SK-N-SH (cell line): ENCODE results near the gene ASXL2. TPM values are rescaled to one million over a fixed set of nuclear protein-coding genes. Genes with fewer than 3 reads are reported as not detected.

Source experiments
- CTCF ChIA-PET: fragments of 300-600, 350-600 bp; formaldehyde crosslinking; extraction: SDS; loops from one replicate; lab custom pipeline; 2021; lab: Yijun Ruan, JAX
- POLR2A ChIA-PET: fragments of 350-600 bp; sonication (Branson Sonifier 250); formaldehyde crosslinking; extraction: SDS; loops from one replicate; lab custom pipeline; 2020; ENCODE audit warnings: antibody characterized with exemption, inconsistent platforms; lab: Yijun Ruan, JAX
- DNase-seq: peaks from one replicate; pipeline ENCODE4 v3.0.0; 2012
- H2AFZ ChIP-seq: fragments of 200-600 bp; sonication (generic); 2 replicates; pipeline ENCODE4 v1.8.1; 2016; ENCODE audit warnings: antibody characterized with exemption, mild to moderate bottlenecking, low read depth
- H3F3A ChIP-seq: fragments of 200-600 bp; sonication (generic); replicated peaks from 2 replicates; pipeline ENCODE3; 2016; ENCODE audit warnings: antibody characterized with exemption, mild to moderate bottlenecking; ENCODE audit not compliant: insufficient read depth
- H3K27ac ChIP-seq, 2 experiments: fragments of 200-500 bp in 1 of 2; fragments of 200-600 bp in 1 of 2; sonication (Bioruptor generic) in 1 of 2; sonication (generic), shearing (Covaris generic) in 1 of 2; 2 replicates each; pipeline versions ENCODE4 v1.5.1 to v1.6.1; 2014 to 2016; ENCODE audit warnings: low read depth in 2 of 2, inconsistent platforms in 1 of 2, low read length in 1 of 2, mild to moderate bottlenecking in 1 of 2, mixed read lengths in 1 of 2
- H3K27me3 ChIP-seq: fragments of 200-600 bp; sonication (generic), shearing (Covaris generic); 2 replicates; pipeline ENCODE4 v1.6.1; 2016; ENCODE audit warnings: mixed run types; ENCODE audit not compliant: insufficient read depth
- H3K36me3 ChIP-seq, 2 experiments: fragments of 200-500 bp in 1 of 2; fragments of 200-600 bp in 1 of 2; sonication (Bioruptor generic) in 1 of 2; sonication (generic) in 1 of 2; replicated peaks in 1 of 2; 2 replicates each; pipeline versions ENCODE3 to v1.5.1; 2014 to 2016; ENCODE audit warnings: low read length in 1 of 2, mild to moderate bottlenecking in 1 of 2; ENCODE audit not compliant: insufficient read depth in 2 of 2, control insufficient read depth in 1 of 2
- H3K4me1 ChIP-seq, 2 experiments: fragments of 200-500 bp in 1 of 2; fragments of 200-600 bp in 1 of 2; sonication (Bioruptor generic) in 1 of 2; sonication (generic), shearing (Covaris generic) in 1 of 2; 2 replicates each; pipeline versions ENCODE4 v1.5.1 to v1.6.1; 2014 to 2016; ENCODE audit warnings: low read depth in 1 of 2, low read length in 1 of 2, mixed run types in 1 of 2; ENCODE audit not compliant: insufficient read depth in 2 of 2, control insufficient read depth in 1 of 2
- H3K4me2 ChIP-seq: fragments of 200-600 bp; sonication (generic), shearing (Covaris generic); 2 replicates; pipeline ENCODE4 v1.6.1; 2017; ENCODE audit warnings: mixed run types
- H3K4me3 ChIP-seq, 2 experiments: fragments of 200-500 bp in 1 of 2; fragments of 200-600 bp in 1 of 2; sonication (Bioruptor generic) in 1 of 2; sonication (generic), shearing (Covaris generic) in 1 of 2; 2 replicates each; pipeline versions ENCODE4 v1.5.1 to v1.8.1; 2014 to 2016; ENCODE audit warnings: low read depth in 2 of 2, inconsistent platforms in 1 of 2, low read length in 1 of 2, mild to moderate bottlenecking in 1 of 2, mixed read lengths in 1 of 2, moderate library complexity in 1 of 2
- H3K79me2 ChIP-seq: fragments of 200-600 bp; sonication (generic); 2 replicates; pipeline ENCODE4 v1.8.1; 2017; ENCODE audit warnings: mild to moderate bottlenecking; ENCODE audit not compliant: insufficient read depth
- H3K9ac ChIP-seq: fragments of 200-600 bp; sonication (generic); 2 replicates; pipeline ENCODE4 v1.6.1; 2017; ENCODE audit warnings: mixed run types
- H3K9me2 ChIP-seq: fragments of 200-600 bp; sonication (generic); 2 replicates; pipeline ENCODE4 v1.6.1; 2017; ENCODE audit warnings: mixed run types
- H3K9me3 ChIP-seq: fragments of 200-600 bp; sonication (generic); 2 replicates; pipeline ENCODE4 v1.6.1; 2017; ENCODE audit warnings: mixed run types, mild to moderate bottlenecking, moderate library complexity
- H4K20me1 ChIP-seq: fragments of 200-600 bp; sonication (generic); 2 replicates; pipeline ENCODE4 v1.6.1; 2017; ENCODE audit warnings: mild to moderate bottlenecking, mixed run types; ENCODE audit not compliant: insufficient read depth
- EZH2phosphoT487 ChIP-seq: fragments of 200-600 bp; sonication (generic); IDR thresholded peaks from 2 replicates; pipeline ENCODE4 v1.6.1; 2017; ENCODE audit warnings: low read depth, mixed run types, mild to moderate bottlenecking, antibody characterized with exemption, moderate library complexity, borderline replicate concordance
- FOSL2 ChIP-seq: IDR thresholded peaks from 2 replicates; pipeline ENCODE4 v1.4.0; 2012; ENCODE audit warnings: low read depth, mild to moderate bottlenecking, moderate library complexity, borderline replicate concordance
- FOXJ3 ChIP-seq: sonication (generic); formaldehyde crosslinking; IDR thresholded peaks from 2 replicates; pipeline ENCODE4 v1.5.1; 2020; ENCODE audit warnings: mild to moderate bottlenecking, missing genetic modification reagents
- GABPA ChIP-seq: IDR thresholded peaks from 2 replicates; pipeline ENCODE4 v1.4.0; 2012; ENCODE audit warnings: low read depth, mild to moderate bottlenecking
- JUND ChIP-seq: IDR thresholded peaks from 2 replicates; pipeline ENCODE4 v1.4.0; 2012
- MXI1 ChIP-seq: IDR thresholded peaks from 2 replicates; pipeline ENCODE4 v1.6.1; 2012; ENCODE audit warnings: mild to moderate bottlenecking, low read depth, low read length, improper control_type of control experiment
- RCOR1 ChIP-seq: fragments of 150-350 bp; IDR thresholded peaks from 2 replicates; pipeline ENCODE4 v1.6.1; 2017; ENCODE audit warnings: antibody characterized with exemption, low read length
- RFX5 ChIP-seq: IDR thresholded peaks from 2 replicates; pipeline ENCODE4 v1.6.1; 2012; ENCODE audit warnings: mild to moderate bottlenecking, improper control_type of control experiment, low read length
- SIN3A ChIP-seq: IDR thresholded peaks from 2 replicates; pipeline ENCODE4 v1.6.1; 2012; ENCODE audit warnings: low read depth, mild to moderate bottlenecking, low read length, moderate library complexity, borderline replicate concordance
- SMC3 ChIP-seq: IDR thresholded peaks from 2 replicates; pipeline ENCODE4 v1.6.1; 2012; ENCODE audit warnings: low read depth, low read length, improper control_type of control experiment
- TCF12 ChIP-seq: IDR thresholded peaks from 2 replicates; pipeline ENCODE4 v1.4.0; 2012
- TEAD4 ChIP-seq: IDR thresholded peaks from 2 replicates; pipeline ENCODE4 v1.4.0; 2012; ENCODE audit warnings: mild to moderate bottlenecking, borderline replicate concordance; ENCODE audit not compliant: insufficient read depth
- YY1 ChIP-seq: IDR thresholded peaks from 2 replicates; pipeline ENCODE4 v1.4.0; 2012; ENCODE audit warnings: low read depth, mild to moderate bottlenecking
- WGBS: methylation state at CpG from one replicate; pipeline ENCODE4 v1.1.6; 2017; ENCODE audit warnings: low lambda C conversion rate; 5-methylcytosine and 5-hydroxymethylcytosine counted together
- polyA plus RNA-seq, 3 experiments: library from polyadenylated mRNA; depleted of rRNA; stranded (reverse); fragments of >200 nt; gene quantifications; 2 replicates each; pipeline ENCODE4 v1.2.3, GENCODE V29; 2012
- TF ChIP-seq, protein P1 (sequence below): fragments of 200-600 bp; sonication (generic); IDR thresholded peaks from 2 replicates; pipeline ENCODE4 v1.6.1; 2017; ENCODE audit warnings: antibody characterized with exemption, mild to moderate bottlenecking, moderate library complexity
- TF ChIP-seq, protein P2 (sequence below): IDR thresholded peaks from 2 replicates; pipeline ENCODE4 v1.4.0; 2012; ENCODE audit warnings: low read depth, borderline replicate concordance
- TF ChIP-seq, protein P3 (sequence below): fragments of 150-350 bp; IDR thresholded peaks from 2 replicates; pipeline ENCODE4 v1.6.1; 2017; ENCODE audit warnings: antibody characterized with exemption, low read length, low read depth, borderline replicate concordance
- TF ChIP-seq, protein P4 (sequence below): fragments of 150-350 bp; IDR thresholded peaks from 2 replicates; pipeline ENCODE4 v1.6.1; 2016; ENCODE audit warnings: mild to moderate bottlenecking, low read depth, low read length

Gene ASXL2
- polyA plus RNA-seq, 1 of the 3 experiments (the other 2 are of a cell fraction): 4.8 TPM

DNA sequence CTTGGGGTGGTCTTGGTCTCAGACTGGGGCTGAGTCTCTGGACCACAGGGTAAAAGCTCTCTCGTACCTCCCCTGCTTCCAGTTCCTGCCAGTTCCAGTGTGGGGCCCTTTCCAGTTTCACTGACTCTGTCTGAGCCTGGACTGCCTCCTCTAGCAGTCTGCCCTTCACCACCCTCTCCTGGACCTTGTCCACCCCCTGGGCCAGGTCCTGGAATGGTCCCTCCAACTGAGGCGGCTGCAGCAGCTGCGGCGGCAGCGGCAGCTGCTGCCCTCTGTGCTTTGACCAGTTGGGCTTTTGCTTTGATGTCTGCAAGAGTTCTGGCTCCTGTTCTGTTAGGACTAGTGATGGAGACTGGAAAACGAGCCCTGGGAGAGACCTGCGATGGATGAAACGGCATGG, 134.2 kb downstream of the ASXL2 start:
- Histone ChIP-seq H3K9ac (no peak overlapping the region), H3K4me3 (no peak overlapping the region), H3K27ac (no peak overlapping the region; a peak in 1 of 4 replicates), H3K9me3 (no peaks in the 10 kb centered on the region), H4K20me1 (no peaks in the 10 kb centered on the region)
- TF ChIP-seq, protein P1, sequence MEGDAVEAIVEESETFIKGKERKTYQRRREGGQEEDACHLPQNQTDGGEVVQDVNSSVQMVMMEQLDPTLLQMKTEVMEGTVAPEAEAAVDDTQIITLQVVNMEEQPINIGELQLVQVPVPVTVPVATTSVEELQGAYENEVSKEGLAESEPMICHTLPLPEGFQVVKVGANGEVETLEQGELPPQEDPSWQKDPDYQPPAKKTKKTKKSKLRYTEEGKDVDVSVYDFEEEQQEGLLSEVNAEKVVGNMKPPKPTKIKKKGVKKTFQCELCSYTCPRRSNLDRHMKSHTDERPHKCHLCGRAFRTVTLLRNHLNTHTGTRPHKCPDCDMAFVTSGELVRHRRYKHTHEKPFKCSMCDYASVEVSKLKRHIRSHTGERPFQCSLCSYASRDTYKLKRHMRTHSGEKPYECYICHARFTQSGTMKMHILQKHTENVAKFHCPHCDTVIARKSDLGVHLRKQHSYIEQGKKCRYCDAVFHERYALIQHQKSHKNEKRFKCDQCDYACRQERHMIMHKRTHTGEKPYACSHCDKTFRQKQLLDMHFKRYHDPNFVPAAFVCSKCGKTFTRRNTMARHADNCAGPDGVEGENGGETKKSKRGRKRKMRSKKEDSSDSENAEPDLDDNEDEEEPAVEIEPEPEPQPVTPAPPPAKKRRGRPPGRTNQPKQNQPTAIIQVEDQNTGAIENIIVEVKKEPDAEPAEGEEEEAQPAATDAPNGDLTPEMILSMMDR: no peak
- TF ChIP-seq MXI1 (no peak), TEAD4 (no peak), TCF12 (no peak), SIN3A (no peak)
- TF ChIP-seq, all 33 proteins: peak for 0
- no peaks in the 10 kb centered on the region for H3F3A ChIP-seq
- no peaks in the 10 kb centered on the region for H3K79me2 ChIP-seq
- H3K4me2 ChIP-seq: no peak overlapping the region
- POLR2A ChIA-PET: no interaction called here
- H3K27me3 ChIP-seq: no peaks in the 10 kb centered on the region
- DNase-seq: no peak
- over 99% methylated on average over 8 of the region's 8 CpGs for WGBS
- H3K4me1 ChIP-seq: no peaks in the 10 kb centered on the region; a peak in 1 of 4 replicates
- peaks cover 56 to 72% of the 10 kb centered on the region in 2 experiments for H3K36me3 ChIP-seq
- CTCF ChIA-PET: interaction anchor here (1.0 kb wide), 1 partner anchor 44 kb away, joined by 3 read pairs; no protein-coding TSS in a partner anchor
- no peaks in the 10 kb centered on the region for H3K9me2 ChIP-seq
- H2AFZ ChIP-seq: no peak overlapping the region

DNA sequence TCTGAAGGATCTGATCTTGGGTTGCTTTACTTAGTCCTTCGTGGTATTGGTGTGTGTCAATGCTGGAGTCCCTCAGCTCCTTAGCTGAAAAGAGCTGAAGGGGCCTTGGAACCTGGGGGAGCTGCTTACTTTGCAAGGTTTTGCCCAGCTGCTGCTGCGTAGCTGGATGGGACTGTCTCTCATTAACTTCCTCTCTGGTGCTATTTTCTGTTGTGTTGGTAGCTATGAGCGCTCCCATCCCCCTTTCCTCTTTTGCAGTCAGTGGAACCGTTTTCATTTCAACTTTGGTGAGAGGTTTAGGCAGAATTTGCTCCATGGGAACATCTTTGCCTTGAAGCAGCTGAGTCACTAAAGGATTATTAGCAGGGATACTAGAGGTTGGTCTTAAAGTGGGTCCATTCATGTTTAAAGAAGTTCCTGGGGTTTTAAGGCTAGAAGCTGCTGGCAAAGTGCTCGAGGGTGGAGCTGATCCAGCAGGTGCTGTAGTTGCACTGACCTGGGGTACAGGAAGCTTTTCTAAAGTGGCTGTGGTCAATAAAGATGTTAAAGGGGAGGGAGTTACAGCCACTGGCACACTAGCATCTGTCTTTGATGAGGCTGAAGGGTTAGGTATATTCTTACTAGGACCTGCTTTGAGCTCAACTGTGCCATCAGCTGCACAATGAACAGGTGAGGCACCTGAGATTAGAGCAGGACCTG, 135.0 kb downstream of the ASXL2 start:
- WGBS: 93% methylated on average over 5 of the region's 5 CpGs
- no peaks in the 10 kb centered on the region for H3F3A ChIP-seq
- H3K36me3 ChIP-seq: peaks cover 49 to 73% of the 10 kb centered on the region in 2 experiments
- no peaks in the 10 kb centered on the region for H3K9me2 ChIP-seq
- H3K27ac ChIP-seq: no peak overlapping the region; a peak in 1 of 4 replicates
- no peaks in the 10 kb centered on the region for H3K27me3 ChIP-seq
- H4K20me1 ChIP-seq: no peaks in the 10 kb centered on the region
- no peaks in the 10 kb centered on the region for H3K79me2 ChIP-seq
- DNase-seq: no peak
- no peak overlapping the region for H2AFZ ChIP-seq
- ChIA-PET POLR2A (no interaction called here), CTCF (interaction anchor here (1.2 to 2.5 kb wide), 2 partner anchors 17 to 43 kb away, joined by 4 to 6 read pairs; no protein-coding TSS in a partner anchor)
- no peaks in the 10 kb centered on the region; a peak in 1 of 4 replicates for H3K4me1 ChIP-seq
- no peak overlapping the region for H3K4me3 ChIP-seq
- no peak overlapping the region for H3K4me2 ChIP-seq
- H3K9me3 ChIP-seq: no peaks in the 10 kb centered on the region
- no peak overlapping the region for H3K9ac ChIP-seq
- TF ChIP-seq JUND (no peak), TCF12 (no peak), RFX5 (no peak), SMC3 (no peak), EZH2phosphoT487 (no peak), RCOR1 (no peak), YY1 (no peak), FOXJ3 (CRISPR knock-in tag) (no peak), TEAD4 (no peak), FOSL2 (no peak), GABPA (no peak)
- TF ChIP-seq, protein P2, sequence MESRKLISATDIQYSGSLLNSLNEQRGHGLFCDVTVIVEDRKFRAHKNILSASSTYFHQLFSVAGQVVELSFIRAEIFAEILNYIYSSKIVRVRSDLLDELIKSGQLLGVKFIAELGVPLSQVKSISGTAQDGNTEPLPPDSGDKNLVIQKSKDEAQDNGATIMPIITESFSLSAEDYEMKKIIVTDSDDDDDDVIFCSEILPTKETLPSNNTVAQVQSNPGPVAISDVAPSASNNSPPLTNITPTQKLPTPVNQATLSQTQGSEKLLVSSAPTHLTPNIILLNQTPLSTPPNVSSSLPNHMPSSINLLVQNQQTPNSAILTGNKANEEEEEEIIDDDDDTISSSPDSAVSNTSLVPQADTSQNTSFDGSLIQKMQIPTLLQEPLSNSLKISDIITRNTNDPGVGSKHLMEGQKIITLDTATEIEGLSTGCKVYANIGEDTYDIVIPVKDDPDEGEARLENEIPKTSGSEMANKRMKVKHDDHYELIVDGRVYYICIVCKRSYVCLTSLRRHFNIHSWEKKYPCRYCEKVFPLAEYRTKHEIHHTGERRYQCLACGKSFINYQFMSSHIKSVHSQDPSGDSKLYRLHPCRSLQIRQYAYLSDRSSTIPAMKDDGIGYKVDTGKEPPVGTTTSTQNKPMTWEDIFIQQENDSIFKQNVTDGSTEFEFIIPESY: no peak
- TF ChIP-seq, protein P1: no peak
- TF ChIP-seq, protein P3, sequence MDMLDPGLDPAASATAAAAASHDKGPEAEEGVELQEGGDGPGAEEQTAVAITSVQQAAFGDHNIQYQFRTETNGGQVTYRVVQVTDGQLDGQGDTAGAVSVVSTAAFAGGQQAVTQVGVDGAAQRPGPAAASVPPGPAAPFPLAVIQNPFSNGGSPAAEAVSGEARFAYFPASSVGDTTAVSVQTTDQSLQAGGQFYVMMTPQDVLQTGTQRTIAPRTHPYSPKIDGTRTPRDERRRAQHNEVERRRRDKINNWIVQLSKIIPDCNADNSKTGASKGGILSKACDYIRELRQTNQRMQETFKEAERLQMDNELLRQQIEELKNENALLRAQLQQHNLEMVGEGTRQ: no peak
- TF ChIP-seq, protein P4, sequence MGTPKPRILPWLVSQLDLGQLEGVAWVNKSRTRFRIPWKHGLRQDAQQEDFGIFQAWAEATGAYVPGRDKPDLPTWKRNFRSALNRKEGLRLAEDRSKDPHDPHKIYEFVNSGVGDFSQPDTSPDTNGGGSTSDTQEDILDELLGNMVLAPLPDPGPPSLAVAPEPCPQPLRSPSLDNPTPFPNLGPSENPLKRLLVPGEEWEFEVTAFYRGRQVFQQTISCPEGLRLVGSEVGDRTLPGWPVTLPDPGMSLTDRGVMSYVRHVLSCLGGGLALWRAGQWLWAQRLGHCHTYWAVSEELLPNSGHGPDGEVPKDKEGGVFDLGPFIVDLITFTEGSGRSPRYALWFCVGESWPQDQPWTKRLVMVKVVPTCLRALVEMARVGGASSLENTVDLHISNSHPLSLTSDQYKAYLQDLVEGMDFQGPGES: no peak
